HG03354 (cell line): ENCODE measurements around the gene TMPRSS9.
A peak's percentile ranks its signal among the peaks of the same experiment; 100 is the strongest.

ENCODE experiments used
- ATAC-seq: cut with Tn5 transposase; IDR thresholded peaks from one replicate; pipeline ENCODE4 v1.9.1; 2021; ENCODE audit warnings: mild to moderate bottlenecking; ENCODE audit not compliant: unreplicated experiment, poor library complexity, severe bottlenecking

TMPRSS9 gene

GRCh38 chr19:2328401-2329148, 31.5 kb upstream of the TMPRSS9 start, which contains the start of the genes LSM7 and SPPL2B:
Gene LSM7, minus strand, starts transcription at chr19:2328586. Its CDS starts 20 bp downstream, at chr19:2328566.
Gene SPPL2B, plus strand, starts transcription at chr19:2328684. Its CDS starts 26 bp downstream, at chr19:2328710.
- ATAC-seq = peak; percentile 66

GRCh38 chr19:2329149-2329478, 31.0 kb upstream of the TMPRSS9 start:
- ATAC-seq = no peak

- no peak for ATAC-seq
These were observed 30.6 kb upstream of the TMPRSS9 start for GRCh38 chr19:2329501-2329916.

DNA sequence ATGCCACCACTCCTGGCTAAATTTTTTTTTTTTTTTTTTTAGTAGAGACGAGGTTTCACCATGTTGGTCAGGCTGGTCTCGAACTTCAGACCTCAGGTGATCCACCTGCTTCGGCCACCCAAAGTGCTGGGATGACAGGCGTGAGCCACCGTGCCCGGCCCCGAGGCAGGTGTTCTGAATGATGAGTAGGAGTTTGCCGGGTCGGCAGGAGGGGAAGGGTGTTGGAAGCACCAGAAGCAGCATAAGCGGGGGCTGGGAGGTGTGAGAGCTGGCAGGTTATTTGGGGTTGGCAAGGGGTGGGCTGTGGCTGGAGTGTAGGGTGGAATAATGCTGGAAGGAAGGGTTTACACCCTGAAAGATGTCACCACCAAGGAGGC, 29.8 kb upstream of the TMPRSS9 start:
- no peak for ATAC-seq

- no peak for ATAC-seq
These were observed 29.3 kb upstream of the TMPRSS9 start for GRCh38 chr19:2330632-2331284.

DNA sequence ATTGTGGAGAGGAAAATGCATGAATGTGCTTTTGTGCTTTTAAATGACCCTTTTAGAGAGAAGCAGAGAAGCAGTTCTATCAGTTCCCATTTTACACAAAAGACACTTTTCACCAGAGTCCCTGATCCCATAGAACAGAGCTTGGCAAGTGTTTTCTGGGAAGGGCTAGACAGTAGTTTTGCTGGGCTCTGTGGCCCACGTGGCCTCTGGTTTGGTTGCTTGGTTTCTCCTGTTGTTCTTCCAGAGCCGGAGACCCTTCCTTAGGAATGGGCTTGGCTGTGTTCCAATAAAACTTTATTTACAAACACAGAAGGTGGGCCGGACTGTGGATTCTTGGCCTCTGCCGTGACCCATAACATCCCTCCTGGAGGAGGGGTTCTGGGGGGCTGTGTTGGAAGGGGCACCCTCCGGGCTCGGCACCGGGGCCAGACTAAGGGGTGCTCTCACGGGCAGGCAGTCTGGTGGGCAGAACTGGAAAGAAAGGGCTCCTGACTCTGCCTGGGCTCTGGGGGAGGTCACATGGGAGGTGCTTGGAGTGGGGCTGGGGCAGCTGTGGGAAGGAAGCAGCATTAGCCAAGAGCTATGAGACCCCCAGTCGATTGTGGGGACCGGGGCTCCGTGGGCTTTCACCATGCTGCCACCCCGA, 28.3 kb upstream of the TMPRSS9 start:
- ATAC-seq = no peak

GRCh38 chr19:2332341-2333026, 27.6 kb upstream of the TMPRSS9 start:
- ATAC-seq = peak; percentile 44

- ATAC-seq = no peak
These were observed 26.8 kb upstream of the TMPRSS9 start for GRCh38 chr19:2333027-2333806.

- no peak for ATAC-seq
These were observed 26.3 kb upstream of the TMPRSS9 start for GRCh38 chr19:2333807-2334211.

DNA sequence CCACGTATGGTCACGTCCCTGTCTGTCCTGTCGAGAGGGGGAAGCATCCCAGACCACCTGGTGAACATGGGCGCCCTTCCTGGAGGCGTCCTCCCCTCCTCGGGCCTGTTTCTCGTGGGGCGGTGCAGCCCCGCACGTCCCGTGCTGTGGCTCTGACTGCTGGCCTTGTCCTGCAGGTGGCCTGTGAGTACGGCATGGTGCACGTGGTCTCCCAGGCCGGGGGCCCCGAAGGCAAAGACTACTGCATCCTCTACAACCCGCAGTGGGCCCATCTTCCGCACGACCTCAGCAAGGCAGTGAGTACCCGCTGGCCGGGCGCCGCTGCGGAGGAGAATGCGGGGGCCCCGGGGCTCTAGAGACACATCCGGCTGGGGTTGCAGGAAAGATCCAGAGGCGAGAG, 25.6 kb upstream of the TMPRSS9 start:
- ATAC-seq = no peak

DNA sequence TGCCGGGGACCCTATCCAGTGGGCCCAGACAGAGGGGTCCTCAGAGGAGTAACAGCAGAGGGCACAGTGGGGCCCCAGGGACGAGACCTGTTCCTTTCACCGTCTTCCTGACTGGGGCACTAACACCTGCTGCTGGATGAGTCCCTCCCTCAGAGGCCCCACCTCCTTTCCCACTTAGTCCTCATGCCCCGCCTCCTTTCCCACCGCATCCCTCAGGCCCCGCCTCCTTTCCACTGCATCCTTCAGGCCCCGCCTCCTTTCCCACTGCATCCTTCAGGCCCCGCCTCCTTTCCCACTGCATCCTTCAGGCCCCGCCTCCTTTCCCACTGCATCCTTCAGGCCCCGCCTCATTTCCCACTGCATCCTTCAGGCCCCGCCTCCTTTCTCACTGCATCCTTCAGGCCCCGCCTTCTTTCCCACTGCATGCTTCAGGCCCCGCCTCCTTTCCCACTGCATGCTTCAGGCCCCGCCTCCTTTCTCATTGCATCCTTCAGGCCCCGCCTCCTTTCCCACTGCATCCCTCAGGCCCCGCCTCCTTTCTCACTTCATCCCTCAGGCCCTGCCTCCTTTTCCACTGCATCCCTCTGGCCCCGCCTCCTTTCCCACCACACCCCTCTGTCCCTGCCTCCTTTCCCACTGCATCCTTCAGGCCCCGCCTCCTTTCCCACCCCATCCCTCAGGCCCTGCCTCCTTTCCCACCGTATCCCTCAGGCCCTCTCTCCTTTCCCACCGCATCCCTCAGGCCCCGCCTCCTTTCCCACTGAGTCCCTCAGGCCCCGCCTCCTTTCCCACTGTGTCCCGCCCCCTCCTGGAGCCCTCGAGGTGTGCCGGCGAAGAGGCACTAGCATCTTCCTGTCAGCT, 24.8 kb upstream of the TMPRSS9 start:
- no peak for ATAC-seq

GRCh38 chr19:2335848-2336247, 24.2 kb upstream of the TMPRSS9 start:
- ATAC-seq = no peak

DNA sequence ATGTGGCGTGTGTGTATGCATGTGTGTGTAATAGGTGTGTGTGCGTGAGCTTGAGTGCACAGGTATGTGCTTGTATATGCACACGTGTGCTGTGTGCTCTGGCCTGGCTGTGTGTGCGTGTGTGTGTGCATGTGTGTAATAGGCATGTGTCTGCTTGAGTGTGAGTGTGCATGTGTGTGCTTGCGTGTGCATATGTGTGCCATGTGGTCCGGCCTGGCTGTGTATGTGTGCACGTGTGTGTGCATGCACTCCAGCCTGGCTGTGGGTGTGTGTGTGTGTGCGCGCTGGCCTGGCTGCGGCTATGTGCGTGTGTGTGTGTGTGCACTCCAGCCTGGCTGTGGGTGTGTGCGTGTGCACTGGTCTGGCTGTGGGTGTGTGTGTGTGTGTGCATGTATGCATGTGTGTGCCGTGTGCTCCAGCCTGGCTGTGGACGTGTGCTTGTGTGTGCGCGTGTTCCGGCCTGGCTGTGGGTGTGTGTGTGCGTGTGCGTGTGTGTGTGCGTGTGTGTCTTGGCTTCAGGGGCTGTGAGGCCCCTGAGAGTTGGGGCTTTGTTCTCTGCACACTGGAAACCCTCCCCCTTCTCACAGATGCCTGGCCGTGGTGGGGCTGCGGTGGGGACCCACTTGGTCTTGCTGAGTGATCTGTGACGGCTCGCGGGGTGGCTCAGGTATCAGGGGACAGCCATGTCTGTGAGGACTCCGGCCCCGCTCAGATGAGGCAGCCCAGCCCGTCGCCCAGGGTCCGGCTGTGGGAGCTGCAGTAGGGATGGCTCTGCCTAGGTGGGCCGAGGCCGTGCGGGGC, 23.3 kb upstream of the TMPRSS9 start:
- ATAC-seq = no peak

- ATAC-seq = no peak
These were observed 22.7 kb upstream of the TMPRSS9 start for GRCh38 chr19:2337329-2337707.

DNA sequence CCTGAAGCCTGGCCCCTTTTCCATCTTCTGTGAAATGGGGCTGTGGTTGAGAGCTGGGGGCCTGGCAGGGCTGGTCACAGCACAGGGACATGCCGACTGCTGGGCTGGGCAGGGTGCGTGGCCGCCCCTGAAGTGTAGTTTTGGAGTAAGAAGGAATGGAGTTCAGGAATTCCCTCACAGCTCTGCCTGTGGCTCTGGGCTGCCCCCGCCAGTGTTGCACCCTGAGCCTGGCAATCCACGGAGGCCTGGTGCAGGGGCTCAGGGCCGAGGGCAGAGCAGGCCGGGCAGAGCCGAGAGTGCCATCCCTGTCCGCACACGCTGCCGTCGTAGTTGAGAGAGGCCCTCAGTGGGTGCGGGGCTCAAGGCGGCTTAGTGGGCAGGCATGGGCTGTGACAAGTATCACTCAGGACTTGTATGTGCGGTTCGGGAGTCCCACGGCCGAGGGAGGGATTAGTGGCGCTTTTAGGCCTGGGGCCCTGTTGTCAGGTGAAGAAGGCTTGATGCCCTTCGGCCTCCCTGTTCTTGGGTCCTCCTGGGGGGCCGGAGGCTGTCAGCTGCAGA, 21.9 kb upstream of the TMPRSS9 start:
- no peak for ATAC-seq

- no peak for ATAC-seq
These were observed 21.1 kb upstream of the TMPRSS9 start for GRCh38 chr19:2338751-2339643.
